Progenitor cell of endocrine pancreas (in vitro differentiated cells): ENCODE results near the gene KRT77. TPM values are rescaled to one million over a fixed set of nuclear protein-coding genes. Genes with fewer than 3 reads are reported as not detected.

Experiments used
- DNase-seq: peaks from one replicate; pipeline ENCODE4 v3.0.0; 2021; ENCODE audit warnings: low spot score; ENCODE audit not compliant: unreplicated experiment
- H3K27ac Mint-ChIP-seq: 2 replicates; pipeline ENCODE4 v1.8.0; 2021; ENCODE audit warnings: mild to moderate bottlenecking, moderate library complexity, mixed read lengths
- H3K27me3 Mint-ChIP-seq: 2 replicates; pipeline ENCODE4 v1.8.0; 2021; ENCODE audit warnings: mixed read lengths
- H3K36me3 Mint-ChIP-seq: 2 replicates; pipeline ENCODE4 v1.8.0; 2022; ENCODE audit warnings: mixed read lengths; ENCODE audit not compliant: insufficient read depth
- H3K4me1 Mint-ChIP-seq: 2 replicates; pipeline ENCODE4 v1.8.0; 2021; ENCODE audit warnings: low read depth, mixed read lengths
- H3K4me3 Mint-ChIP-seq: 2 replicates; pipeline ENCODE4 v1.8.0; 2021; ENCODE audit warnings: low read depth, mild to moderate bottlenecking, moderate library complexity, mixed read lengths
- H3K9me3 Mint-ChIP-seq: 2 replicates; pipeline ENCODE4 v1.8.0; 2021; ENCODE audit warnings: low read depth, mixed read lengths
- CTCF ChIP-seq: fragments of 200-600 bp; sonication (generic); IDR thresholded peaks from one replicate; pipeline ENCODE4 v1.5.0; 2021; ENCODE audit warnings: antibody characterized with exemption, mild to moderate bottlenecking; ENCODE audit not compliant: unreplicated experiment
- total RNA-seq: library from RNA; stranded (reverse); gene quantifications from 2 replicates; pipeline ENCODE4 v1.2.1, GENCODE V29; 2021

The KRT77 gene
- total RNA-seq, 1 donor from 2014 or later: not detected

GRCh38 chr12:52647601-52648000 is 55.7 kb downstream of the KRT77 start:
- Mint-ChIP-seq H3K36me3 (no peaks in the 10 kb centered on the region), H3K4me3 (no peak overlapping the region), H3K27me3 (peaks cover 53% of the 10 kb centered on the region), H3K4me1 (no peaks in the 10 kb centered on the region), H3K9me3 (no peaks in the 10 kb centered on the region), H3K27ac (no peak overlapping the region)
- TF ChIP-seq CTCF: no peak
- no peak for DNase-seq

DNA sequence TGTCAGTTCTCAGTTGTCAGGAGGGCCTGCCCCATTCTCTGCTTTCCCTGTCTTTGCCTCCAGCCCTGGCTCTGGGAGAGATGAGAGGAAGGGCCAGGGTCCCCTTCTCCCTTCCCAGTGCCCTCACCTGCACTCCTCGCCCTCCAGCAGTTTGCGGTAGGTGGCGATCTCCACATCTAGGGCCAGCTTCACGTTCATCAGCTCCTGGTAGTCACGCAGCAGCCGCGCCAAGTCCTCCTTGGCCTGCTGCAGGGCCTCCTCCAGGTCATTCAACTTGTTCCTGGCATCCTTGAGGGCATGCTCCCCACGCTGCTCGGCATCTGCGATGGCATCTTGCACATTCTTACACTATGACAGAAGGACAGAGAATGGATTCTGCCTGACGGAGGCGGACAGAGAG is 56.7 kb downstream of the KRT77 start:
- no peak overlapping the region for H3K4me3 Mint-ChIP-seq
- H3K4me1 Mint-ChIP-seq: no peaks in the 10 kb centered on the region
- H3K36me3 Mint-ChIP-seq: no peaks in the 10 kb centered on the region
- peaks cover 58% of the 10 kb centered on the region for H3K27me3 Mint-ChIP-seq
- no peak for TF ChIP-seq CTCF
- no peak for DNase-seq
- peak overlapping the region; percentile 60 for H3K27ac Mint-ChIP-seq
- no peaks in the 10 kb centered on the region for H3K9me3 Mint-ChIP-seq

DNA sequence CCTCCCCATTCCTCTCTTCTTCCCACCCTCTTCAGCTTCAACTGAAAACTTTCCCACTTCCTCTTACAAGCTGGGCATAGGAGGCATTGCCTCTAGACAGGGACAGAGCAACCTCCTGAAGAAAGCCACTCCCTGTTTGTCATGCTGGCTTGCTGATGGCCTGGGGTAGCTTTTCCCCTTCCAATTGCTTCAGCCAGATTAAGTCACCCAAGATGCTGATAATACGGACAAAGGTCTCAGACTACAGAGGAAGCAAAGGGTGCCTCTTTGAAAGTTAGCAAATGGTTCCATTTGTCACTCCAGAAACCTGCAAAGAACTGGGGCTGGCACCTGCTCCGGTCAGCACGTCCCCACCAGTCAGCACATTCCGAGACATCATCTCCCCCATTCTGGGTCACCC is 57.3 kb downstream of the KRT77 start:
- H3K27ac Mint-ChIP-seq: no peak overlapping the region
- no peak for DNase-seq
- no peaks in the 10 kb centered on the region for H3K36me3 Mint-ChIP-seq
- H3K4me3 Mint-ChIP-seq: no peak overlapping the region
- H3K27me3 Mint-ChIP-seq: peaks cover 60% of the 10 kb centered on the region
- TF ChIP-seq CTCF: no peak
- no peaks in the 10 kb centered on the region for H3K4me1 Mint-ChIP-seq
- H3K9me3 Mint-ChIP-seq: no peaks in the 10 kb centered on the region

GRCh38 chr12:52645120-52645761 is 58.1 kb downstream of the KRT77 start:
- no peak for TF ChIP-seq CTCF
- Mint-ChIP-seq H3K4me1 (no peaks in the 10 kb centered on the region), H3K9me3 (no peaks in the 10 kb centered on the region), H3K4me3 (no peak overlapping the region), H3K27ac (no peak overlapping the region), H3K36me3 (no peaks in the 10 kb centered on the region), H3K27me3 (peaks cover 58% of the 10 kb centered on the region)
- no peak for DNase-seq

GRCh38 chr12:52644078-52644415 is 59.3 kb downstream of the KRT77 start:
- Mint-ChIP-seq H3K4me3 (no peak overlapping the region), H3K4me1 (no peaks in the 10 kb centered on the region)

More at GRCh38 chr12:52644078-52644415, 59.3 kb downstream of the KRT77 start:
- no peak for TF ChIP-seq CTCF
- Mint-ChIP-seq H3K27ac (no peak overlapping the region), H3K27me3 (peaks cover 51% of the 10 kb centered on the region), H3K9me3 (no peaks in the 10 kb centered on the region), H3K36me3 (no peaks in the 10 kb centered on the region)
- no peak for DNase-seq
